GM18519 (cell line): Measurements from ENCODE around the gene MARCHF2.

Source experiments
- ATAC-seq: cut with Tn5 transposase; IDR thresholded peaks from one replicate; pipeline ENCODE4 v1.9.1; 2021; ENCODE audit warnings: mild to moderate bottlenecking, moderate library complexity; ENCODE audit not compliant: unreplicated experiment, low FRiP score

The MARCHF2 gene

DNA sequence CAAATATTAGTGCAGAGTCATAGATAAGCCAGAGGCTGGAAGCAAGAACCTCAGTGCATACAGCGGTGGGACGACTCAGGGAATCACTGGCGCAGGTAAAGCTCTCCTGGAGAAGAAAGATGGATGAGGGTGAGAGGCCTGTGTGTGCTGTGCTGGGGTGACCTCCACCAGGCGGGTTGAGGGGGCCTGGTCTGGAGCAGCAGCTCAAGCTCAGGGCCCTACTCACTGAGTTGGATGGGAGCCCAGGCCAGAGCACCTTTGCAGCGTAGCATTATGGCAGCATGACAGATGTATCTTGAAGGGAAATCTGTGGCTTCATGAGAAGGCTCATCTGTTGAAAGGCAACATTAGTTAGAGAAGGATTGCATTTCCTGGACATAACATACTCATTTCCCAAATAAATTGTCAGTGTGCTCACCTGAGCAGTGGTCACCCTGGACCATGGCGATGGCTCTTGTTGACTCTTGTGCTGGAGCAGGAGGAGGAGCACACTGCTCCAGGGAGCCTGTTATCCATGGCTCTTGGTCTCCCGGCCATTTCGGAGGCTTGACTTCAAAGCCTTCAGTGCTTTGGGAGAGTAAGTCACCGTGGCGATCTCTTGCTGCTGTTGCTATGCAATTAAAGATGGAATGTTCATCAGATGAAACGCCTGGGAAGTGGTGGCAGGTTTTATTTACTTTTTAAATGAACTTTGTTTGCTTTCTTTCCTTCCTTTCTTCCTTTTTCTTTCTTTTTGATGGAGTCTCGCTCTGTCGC, 56.7 kb downstream of the MARCHF2 start:
- no peak for ATAC-seq

DNA sequence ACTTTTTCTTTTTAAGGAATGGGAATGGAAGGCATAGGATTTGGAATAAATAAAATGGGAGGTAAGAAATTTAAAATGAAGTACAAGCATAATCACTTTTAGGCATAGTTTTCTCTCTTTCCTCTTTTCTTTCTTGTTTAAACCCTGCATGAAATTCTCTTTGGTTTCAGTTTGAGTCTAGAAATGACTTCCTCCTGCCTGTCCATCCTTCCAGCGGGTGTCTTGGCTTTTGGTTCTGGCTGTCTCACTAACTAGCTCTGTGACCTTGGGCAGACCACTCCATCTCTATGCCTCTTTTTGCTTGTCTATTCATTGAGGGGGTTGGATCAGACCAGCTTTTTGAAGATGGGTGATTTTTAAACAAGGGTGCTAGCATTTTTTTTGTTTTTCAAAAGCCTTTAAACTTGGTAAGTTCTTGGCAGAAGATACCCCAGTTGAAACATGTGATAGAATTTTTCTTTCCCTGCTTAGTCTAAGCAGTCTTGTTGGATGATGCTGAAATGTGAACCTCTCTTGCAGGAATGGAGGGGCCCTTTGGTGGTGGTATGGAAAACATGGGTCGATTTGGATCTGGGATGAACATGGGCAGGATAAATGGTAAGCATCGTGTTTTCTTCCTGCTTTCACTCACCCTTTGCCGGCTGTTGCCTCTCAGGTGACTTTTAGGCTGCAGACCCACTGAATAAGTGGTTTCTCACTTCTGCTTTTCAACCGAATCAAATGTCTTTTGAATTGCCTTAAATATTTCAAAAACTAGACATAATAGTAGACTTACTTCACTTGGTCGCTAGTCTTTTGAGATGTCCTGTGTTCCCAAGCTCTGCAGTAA, 60.8 kb downstream of the MARCHF2 start:
- ATAC-seq: no peak

- ATAC-seq: no peak
These were observed 61.9 kb downstream of the MARCHF2 start for GRCh38 chr19:8475005-8475404.

- no peak for ATAC-seq
These were observed 63.4 kb downstream of the MARCHF2 start for GRCh38 chr19:8476524-8476923.

DNA sequence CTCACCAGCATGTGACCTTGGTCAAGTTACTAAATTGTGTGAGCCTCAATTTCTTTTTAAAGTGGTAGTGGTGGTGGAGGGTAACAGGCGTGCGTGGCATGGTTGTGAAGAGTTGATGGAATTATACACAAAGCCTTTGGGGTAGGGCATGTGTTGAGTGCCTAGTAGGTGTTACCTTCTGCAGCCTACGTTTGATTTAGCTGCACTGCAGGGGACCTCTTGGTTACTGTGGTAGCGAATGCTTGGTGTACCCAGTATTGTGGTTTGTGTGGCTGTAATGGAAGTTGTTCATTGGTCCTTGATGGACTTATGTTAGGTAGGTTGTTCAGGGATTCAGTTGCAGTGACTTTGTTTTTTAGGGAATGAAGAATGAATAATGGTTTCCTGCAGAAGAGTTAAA, 64.8 kb downstream of the MARCHF2 start:
- no peak for ATAC-seq

GRCh38 chr19:8478598-8478997, 65.5 kb downstream of the MARCHF2 start:
- no peak for ATAC-seq

- ATAC-seq: no peak
These were observed 68.1 kb downstream of the MARCHF2 start for GRCh38 chr19:8481201-8481600.

DNA sequence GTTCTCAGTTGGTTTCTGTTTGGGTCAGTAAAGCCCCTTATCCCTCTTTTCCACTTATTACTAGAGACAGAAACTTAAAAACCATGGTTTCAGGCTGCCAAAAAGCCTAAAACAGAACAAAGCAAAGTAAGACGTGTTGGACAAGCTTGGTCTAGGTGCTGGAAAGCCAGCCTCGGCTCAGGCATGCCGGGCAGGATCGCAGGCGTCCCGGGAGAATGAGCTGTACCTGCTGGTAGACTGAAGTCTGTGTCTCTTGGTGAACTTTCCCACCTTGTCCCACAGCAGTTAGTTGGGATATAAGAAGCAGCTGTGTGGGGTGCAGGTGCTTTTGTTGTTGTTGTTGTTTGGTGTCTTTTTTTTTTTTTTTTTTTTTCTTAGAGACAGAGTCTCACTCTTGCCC, 68.5 kb downstream of the MARCHF2 start:
- ATAC-seq: no peak

GRCh38 chr19:8482696-8483095, 69.6 kb downstream of the MARCHF2 start:
- no peak for ATAC-seq

- no peak for ATAC-seq
These were observed 70.1 kb downstream of the MARCHF2 start for GRCh38 chr19:8483165-8483564.

DNA sequence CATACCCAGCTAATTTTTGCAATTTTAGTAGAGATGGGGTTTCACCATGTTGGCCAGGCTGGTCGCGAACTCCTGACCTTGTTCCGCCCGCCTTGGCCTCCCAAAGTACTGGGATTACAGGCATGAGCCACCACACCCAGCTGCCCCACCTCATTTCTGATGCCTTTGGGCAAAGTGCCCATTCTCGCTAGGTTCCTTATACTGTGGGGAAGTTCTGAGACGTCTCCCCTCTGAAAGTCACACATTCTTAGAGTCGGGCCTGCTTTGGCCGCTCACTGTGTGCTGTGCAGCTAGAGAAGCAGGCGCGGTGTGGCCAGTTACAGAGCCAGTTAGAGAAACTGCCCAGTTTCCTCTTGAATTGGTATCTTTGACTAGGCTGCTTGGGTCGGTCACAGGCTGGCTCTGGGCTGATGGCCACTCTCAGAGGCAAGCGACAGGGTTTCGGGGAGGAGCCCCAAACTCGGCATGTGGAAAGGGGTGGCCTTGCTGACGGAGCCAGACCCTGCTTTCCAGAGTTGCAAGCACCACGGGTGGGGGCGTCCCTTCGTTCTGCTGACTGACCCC, 71.3 kb downstream of the MARCHF2 start:
- no peak for ATAC-seq

GRCh38 chr19:8485561-8486371, 72.7 kb downstream of the MARCHF2 start:
- no peak for ATAC-seq

DNA sequence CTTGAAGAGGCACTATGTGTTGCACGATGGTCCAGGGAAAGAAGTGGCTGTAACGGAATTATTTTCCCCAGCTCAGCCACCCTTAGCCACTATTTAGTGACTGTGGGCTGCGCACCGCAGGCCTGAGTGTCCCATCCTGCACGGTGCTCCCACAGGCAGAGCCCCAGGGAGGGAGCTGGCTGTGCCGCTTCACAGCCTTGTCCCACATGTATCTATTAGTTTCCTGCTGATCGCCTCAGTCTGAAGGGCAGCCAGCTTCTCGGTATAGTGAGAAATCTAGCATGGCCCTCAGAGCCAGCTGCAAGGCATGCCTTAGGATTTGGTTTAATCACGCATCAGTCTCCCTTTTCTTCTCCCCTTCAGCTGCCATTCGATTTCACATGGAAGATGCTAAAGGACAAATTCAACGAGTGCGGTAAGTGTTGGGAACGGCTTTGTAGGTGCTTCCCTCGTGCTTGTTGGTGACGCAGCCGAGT, 73.6 kb downstream of the MARCHF2 start:
- ATAC-seq: no peak

DNA sequence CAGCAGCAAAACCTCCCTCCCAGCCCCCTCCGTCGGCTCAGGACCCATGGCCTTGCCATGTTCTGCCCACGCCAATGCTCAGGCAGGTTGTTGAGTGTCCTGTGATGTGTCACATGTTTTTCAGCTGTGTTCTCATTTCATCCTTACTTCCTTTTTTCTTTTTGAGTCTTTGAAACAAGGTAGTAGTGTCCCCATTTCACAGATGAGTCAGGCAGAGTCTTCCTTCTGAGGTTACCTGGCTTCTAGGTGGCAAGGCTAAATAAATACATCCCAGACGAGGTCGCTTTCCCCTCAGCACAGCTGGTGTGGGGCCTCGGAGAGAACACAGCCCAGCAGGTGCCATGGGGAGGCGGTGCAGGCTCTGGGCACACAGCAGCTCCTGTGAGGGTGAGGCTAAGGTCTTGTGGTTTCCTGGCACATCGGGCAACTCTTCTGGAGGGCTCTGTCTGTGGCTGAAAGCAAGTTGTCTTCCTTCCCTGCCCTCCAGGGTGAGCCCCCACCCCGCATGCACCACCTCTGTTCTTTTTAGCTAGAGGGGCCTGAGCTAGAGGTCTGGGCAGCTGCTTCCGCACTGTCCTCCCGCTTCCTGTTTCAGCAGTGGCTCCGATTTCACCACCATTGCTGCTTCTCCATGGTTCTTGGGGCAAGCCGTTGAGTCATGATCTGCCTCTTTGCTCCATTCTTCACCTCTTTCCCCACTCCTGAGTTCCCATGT, 74.2 kb downstream of the MARCHF2 start:
- no peak for ATAC-seq

DNA sequence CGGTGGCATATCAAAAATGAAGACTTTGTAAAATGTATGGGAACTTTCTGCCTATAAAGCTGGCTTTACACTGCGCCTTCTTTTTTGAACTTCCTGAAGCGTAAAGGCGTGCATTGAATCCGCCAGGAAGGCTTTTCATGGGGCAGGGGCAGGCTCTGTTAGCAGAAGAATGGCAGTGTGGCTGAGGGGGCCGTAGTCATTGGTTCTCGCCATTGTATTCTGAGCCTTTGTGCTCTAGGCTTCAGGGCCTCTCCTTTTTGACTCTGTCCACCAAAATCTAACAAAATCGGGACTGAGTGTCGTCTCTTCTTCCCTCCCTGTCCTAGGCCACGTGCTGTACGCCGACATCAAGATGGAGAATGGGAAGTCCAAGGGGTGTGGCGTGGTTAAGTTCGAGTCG, 75.3 kb downstream of the MARCHF2 start:
- ATAC-seq: no peak
